Erythroblast (primary cell): ENCODE measurements around the gene CETP.

Experiments used
- DNase-seq, 2 experiments: peaks; one replicate each; lab custom pipeline; 2025; lab: John Stamatoyannopoulos, UW
- GATA1 ChIP-seq: IDR thresholded peaks from 2 replicates; pipeline ENCODE4 v1.6.1; 2011; ENCODE audit warnings: low read depth, mild to moderate bottlenecking, control low read depth, low read length, moderate library complexity
- POLR2A ChIP-seq: IDR thresholded peaks from 2 replicates; pipeline ENCODE4 v1.6.1; 2011; ENCODE audit warnings: mild to moderate bottlenecking, low read length

CETP gene, protein sequence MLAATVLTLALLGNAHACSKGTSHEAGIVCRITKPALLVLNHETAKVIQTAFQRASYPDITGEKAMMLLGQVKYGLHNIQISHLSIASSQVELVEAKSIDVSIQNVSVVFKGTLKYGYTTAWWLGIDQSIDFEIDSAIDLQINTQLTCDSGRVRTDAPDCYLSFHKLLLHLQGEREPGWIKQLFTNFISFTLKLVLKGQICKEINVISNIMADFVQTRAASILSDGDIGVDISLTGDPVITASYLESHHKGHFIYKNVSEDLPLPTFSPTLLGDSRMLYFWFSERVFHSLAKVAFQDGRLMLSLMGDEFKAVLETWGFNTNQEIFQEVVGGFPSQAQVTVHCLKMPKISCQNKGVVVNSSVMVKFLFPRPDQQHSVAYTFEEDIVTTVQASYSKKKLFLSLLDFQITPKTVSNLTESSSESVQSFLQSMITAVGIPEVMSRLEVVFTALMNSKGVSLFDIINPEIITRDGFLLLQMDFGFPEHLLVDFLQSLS

GRCh38 chr16:56961851-56962281 is at the start of gene CETP:
Gene CETP, plus strand, starts transcription at chr16:56961950. Its CDS starts 30 bp downstream, at chr16:56961980.
- no peak for TF ChIP-seq POLR2A
- TF ChIP-seq GATA1 = no peak
- DNase-seq = no peak

DNA sequence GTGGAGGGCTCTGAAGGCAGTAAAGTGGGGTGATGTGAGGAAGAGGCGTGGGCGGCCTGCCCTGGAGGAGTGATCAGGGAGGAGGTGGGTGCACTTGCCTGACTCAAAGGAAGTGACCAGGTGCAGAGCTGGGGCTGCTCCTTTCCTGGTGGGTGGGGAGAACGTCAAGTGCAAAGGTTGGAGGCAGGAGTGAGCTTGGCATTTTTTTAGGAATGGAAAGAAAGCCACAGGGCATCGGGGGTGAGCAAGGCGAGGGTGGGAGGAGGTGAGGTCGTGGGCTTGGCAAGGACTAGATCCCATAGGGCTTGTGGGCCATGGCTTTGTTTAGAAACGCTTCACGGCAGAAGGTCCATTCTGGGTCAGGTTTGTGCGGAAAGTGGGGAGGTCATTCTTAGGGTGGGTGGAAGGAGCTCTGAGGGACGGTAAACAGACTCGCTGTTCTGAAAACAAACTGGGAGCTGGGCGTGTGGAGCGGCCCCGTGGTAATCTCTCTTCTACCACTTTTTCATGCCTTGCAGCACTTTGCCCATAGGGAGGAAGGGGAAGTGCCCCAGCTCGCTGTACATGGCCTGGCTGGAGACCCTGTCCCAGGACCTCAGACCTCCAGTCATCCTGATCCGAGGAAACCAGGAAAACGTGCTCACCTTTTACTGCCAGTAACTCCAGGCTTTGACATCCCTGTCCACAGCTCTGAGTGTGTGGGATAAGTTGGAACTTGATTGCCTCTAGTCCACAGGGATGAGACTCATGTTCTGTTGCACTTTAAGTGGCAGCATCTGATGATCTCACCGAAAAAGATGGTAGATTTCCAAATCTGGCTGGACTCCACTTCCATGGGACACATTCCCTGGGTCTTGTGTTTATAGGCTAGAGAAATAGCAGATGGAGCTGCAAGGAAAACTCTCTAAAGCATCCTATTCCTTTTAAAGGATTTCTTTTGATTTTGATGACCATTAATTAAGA is 48.7 kb upstream of the CETP start:
- TF ChIP-seq POLR2A (no peak), GATA1 (no peak)
- DNase-seq = no peak

DNA sequence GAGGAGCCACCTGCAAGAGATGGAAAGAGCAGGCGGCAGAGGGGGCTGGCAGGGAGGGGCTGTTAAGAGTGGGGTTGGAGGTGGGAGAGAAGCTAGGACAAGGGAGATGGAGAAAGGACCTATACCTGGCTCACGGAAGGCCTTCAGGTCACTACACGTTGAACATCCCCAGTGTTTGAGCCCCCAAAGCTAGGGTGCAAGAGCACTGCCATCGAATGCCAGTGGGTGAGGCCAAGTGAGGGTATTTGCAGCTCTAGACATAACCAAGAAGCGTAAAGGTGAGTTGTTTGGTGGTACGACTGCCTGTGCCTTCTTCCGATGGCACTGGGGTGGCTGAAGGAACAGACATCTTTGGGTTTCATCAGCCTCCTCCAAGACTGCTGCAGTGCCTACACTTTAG is 46.9 kb upstream of the CETP start:
- no peak for TF ChIP-seq GATA1
- TF ChIP-seq POLR2A = no peak
- DNase-seq = no peak

- no peak for TF ChIP-seq GATA1
- no peak for TF ChIP-seq POLR2A
- no peak for DNase-seq
Observed at GRCh38 chr16:56915336-56916119, 46.2 kb upstream of the CETP start.

DNA sequence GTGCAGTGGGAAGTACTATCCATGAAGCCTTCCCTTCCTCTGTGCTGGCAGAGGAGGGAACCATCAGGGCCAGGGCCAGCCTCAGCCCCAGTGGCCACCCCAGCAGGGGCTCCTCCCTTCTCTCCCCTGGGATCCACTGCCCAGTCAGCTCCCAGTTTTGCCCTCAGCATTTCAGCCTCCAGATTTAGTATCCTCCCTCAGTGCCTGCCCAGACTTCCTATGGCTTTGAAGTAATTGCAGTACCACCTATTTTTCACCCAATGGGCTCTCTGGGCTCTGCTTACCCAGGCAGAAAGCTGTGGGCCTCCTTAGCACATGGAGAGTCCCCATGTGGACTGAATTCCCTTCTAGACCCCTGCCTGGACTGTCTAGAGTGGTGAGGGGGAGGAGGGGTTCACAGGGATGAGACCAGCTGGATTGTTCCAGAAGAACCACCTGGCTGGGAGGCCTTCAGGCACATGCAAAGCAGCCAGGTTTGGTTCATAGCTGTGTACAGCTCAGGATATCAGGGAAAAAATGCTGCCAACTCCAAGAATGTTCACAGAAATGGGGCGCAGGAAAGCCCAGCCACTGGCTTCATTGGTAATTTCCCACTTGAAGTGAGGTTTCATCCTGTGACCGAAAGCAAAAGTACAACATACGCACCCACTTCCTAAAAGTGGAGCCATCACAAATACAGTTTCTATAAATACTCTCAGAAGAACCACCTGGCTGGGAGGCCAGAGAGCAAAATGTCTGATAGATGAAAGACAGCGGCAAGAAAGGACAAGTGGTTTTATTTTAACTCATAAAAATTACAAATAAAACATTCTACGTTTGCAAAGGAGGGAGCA is 45.0 kb upstream of the CETP start:
- TF ChIP-seq POLR2A = no peak
- no peak for TF ChIP-seq GATA1
- no peak for DNase-seq

DNA sequence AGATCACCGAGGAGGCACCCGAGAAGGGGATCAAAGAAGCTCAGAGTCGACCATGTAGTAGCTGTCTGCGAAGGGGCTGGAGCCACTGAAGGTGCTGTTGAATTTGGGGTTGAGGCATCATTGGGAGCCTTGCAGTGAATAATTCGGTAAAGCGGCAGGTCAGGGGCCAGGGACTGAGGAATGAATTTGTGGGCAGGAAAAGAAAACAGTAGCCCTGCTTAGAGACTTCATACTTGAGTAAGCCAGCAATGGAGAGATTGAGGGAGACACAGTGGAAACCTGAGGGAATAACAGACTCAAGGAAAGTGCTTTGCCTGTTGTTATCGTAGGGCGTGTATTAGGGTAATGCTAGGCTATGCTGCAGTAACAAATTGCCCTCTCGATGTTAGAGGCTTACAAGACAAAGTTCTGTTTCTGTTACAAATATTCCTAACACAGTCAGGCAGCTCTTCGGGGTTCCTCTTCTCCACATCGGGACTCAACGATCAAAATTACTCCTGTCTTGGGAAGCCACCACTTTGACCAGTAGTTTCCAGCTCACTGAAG is 43.2 kb upstream of the CETP start:
- TF ChIP-seq POLR2A = no peak
- no peak for TF ChIP-seq GATA1

DNA sequence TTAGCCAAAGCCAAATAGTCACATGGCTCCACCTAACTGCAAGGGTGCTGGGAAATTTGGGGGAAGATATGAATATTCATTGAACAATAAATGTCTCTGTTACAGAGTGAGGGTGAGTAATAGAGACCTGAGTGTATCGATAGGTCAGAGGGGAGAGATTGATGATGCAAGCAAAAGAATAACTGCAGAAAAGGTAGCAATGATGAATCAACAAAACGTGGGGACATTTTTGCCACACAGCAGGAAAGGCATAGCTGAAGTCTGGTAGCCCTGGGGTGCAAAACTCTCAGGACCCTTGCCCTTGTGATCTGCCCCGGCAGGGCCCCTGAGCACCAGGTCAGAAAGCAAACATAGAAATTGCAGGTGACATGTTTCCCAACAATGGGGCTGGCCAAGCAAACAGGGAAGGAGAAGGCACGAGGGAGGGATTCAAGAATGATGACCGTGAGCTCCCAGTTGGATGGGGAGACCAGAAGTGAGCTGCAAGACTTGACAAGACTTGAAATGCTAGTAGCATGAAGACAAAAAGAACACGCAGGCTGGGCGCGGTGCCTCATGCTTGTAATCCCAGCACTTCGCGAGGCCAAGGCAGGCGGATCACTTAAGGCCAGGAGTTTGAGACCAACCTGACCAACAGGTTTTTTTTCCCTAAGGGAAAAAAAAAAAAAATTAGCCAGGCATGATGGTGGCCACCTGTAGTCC is 42.5 kb upstream of the CETP start:
- TF ChIP-seq GATA1 (no peak), POLR2A (no peak)

More for the DNA sequence above, 43.2 kb upstream of the CETP start:
- no peak for DNase-seq

DNA sequence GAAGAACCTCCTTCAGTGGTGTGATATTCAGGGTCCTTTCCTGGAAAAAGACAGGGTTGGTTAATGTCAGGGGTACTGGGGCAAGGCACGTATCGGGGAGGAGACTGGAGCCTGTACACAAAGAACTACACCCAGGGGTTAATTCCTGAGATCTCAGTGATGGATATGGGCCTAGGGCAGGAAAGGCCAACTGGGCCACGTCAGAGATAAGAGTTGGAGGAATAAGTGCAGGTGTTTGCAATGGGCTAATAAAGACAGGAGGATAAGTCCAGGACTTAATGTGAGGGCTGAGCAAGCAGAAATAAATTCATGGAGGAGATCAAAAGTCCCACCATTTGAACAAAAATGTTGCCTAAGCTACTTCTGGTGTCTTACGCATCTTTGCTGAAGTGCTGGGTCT is 40.2 kb upstream of the CETP start:
- no peak for DNase-seq
- TF ChIP-seq GATA1 = no peak
- TF ChIP-seq POLR2A = no peak

More for the DNA sequence above, 42.5 kb upstream of the CETP start:
- no peak for DNase-seq

DNA sequence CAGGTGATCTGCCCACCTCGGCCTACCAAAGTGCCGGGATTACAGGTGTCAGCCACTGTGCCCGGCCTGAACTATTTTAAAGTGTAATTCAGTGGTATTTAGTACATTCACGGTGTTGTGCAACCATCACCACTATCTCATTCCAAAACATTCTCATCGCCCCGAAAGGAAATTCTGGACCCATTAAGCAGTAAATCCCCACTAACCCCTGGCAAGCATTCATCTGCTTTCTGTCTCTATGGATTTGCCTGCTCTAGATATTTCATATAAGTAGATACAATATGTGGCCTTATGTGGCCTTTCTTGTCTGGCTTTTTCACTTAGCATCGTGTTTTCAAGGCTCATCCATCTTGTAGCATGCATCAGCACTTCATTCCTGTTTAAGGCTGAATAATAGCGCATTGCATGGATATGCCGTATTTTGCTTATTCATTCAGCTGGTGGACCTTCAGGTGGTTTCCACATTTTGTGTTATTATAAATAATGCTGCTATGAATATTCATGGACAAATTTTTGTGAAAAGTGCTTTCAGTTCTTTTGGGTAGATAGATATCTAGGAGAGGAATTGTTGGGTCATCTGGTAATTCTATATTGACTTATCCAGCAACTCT is 38.2 kb upstream of the CETP start:
- TF ChIP-seq POLR2A = no peak
- TF ChIP-seq GATA1 = no peak
- DNase-seq = no peak

DNA sequence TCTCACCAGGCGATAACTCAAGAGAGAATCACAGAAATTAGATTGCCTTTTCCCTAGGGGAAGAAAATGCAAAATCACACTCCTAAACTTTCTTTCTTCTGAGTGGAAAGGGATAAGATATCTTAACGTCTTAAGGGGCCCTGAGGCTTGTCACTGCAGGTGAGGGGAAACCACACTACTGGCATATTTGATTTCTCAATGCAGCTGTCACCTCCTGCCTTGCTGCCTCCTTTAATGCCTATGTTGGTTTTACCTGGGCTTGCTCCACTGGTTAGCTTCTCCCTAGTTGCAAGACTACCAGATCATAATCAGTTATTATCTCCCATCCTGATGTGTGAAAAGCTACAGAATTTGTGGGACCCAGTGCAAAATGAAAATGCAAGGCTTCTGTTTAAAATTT is 34.3 kb upstream of the CETP start:
- TF ChIP-seq GATA1 (no peak), POLR2A (no peak)
- DNase-seq = no peak

GRCh38 chr16:56929639-56930038 is 32.1 kb upstream of the CETP start:
- TF ChIP-seq POLR2A (no peak), GATA1 (no peak)

More at GRCh38 chr16:56929639-56930038, 32.1 kb upstream of the CETP start:
- no peak for DNase-seq
